NCI-H146 treated with DMSO at 0.1 percent for 48 hours (cell line): Measurements from ENCODE around the gene NEDD1.

Experiments used
- DNase-seq: peaks from one replicate; lab custom pipeline; 2025; ENCODE audit not compliant: unreplicated experiment; lab: John Stamatoyannopoulos, UW

NEDD1 gene

DNA sequence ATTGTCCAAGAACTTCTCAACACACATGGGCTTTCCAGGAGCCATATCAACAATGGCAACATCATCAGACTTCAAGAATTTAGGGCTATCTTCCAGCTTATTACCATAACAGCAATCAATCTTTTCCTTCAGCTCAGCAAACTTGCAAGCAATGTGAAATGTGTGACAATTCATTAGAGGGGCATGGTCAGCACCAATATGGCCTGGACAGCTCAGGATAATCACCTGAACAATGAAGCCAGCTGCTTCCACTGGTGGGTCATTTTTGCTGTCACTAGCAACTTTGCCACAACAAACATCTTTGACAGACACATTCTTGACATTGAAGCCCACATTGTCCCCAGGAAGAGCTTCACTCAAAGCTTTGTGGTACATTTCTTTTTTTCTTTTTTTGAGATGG is 5.9 kb upstream of the NEDD1 start:
- no peak for DNase-seq

DNA sequence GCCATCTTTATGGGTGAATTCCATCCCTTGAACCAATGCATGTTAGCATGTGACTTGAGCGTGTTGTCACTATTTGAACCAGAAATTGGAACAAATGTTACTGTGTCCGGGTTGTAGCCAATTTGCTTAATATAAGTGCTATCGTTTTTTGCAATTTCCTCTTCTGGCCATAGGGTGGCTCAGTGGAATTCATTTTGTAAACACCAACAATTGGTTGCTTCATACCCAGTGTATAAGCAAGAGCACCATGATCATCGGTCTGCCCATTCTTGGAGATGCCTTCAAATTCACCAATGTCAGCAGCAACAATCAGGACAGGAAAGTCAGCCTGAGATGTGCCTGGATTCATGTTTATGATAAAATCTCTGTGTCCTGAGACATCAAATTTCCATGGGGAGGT is 5.0 kb upstream of the NEDD1 start:
- DNase-seq = no peak

DNA sequence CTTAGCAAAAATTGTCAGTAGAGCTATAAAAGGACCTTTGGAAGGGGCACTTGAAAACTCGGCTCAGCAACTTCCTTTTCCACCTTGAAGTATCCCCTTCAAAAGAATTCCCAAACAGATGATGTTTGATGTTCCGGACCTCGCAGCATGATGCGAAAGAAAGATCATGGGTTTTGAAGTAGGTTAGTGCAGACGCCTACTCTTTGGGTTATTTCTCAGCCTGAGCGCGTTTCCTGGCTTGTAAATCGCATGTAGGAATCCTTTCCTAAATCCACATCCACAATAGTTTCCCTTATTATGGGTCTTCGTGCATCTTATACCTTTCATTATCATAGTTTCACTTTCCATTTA is 584 bp upstream of the NEDD1 start:
- DNase-seq = no peak

DNA sequence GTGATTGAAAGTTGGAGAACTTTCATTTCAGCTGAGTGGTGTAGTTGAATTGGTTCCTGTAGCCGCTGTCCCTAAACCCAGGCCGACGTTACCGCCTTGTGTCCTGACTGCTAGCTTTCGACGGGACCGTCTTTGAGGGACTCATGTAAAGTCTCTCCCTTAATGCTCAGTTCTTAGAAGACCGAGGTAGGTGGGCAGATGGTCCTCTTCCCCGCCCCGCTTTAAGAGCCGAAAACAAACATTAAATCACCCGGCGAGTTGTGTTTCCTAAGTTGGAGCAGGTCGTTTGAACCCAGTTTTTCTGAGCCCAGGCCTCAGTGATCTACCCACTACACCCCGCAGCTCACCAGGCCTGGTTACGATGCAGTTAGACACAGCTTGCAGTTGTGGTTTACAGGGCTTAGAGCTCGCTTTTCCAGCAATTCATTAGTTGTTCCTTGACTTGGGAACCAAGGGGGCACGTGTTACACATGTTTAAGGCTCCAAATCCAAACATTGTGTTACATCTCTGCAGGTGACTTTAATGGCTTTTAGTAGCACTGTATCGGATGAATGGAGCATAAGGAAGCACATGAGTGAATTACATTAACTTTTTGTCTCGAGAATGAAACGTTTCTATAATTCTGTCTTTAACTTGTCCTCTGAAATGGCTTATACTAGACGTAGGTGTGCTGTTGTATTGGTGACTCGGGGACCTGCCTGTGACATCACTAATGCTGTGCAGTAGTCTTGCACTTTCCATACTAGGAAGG is 790 bp downstream of the NEDD1 start:
- no peak for DNase-seq

DNA sequence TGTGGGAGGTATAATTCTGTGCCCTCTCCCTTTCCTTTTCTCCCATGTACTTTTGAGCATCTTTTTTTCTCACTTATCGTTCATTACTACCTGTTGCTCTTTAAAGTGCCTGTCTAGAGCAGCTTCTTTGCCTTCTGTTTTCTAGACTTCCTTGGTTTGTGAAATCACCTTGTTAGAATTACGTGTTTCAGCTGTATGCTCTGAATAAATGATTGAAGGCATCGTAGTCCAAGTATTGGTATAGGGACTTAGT is 1.3 kb downstream of the NEDD1 start:
- no peak for DNase-seq

DNA sequence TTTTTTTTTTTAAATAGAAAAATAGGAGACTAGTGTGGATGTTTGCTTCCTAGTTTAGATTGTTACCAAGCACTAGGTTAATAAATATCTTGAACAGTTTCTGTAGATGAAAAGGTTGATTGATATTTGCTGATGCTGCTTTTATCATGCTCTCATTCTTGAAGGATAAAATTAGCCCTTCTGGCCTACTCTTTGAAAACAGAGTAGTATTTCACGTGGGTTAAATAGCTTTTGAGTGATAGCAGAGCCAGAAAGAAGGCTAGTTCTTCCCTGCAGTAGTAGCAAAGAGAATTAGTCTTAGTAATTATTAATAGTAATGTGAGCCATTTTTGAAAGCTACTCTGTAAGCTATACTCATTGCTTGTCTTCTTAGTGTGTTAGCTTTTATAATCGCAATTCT is 5.2 kb downstream of the NEDD1 start:
- DNase-seq = no peak

DNA sequence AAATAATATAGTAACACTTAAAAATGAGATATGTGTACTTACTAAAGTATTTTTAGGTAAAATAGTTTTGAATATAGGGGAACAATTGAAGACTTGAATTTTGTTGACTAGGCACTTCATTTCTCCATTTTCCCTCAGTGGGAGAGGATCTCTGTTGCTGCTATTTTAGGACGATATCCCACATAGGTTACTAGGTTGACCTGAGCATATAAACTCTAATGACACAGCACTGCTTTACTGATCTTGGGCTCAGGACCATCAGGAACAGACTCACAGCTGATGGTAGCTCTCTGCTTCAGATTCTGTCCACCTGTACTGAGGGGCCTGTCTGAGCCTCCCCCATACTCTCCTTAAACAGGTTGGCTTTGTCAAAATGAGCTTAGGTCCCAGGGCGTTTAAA is 5.9 kb downstream of the NEDD1 start:
- DNase-seq = no peak

DNA sequence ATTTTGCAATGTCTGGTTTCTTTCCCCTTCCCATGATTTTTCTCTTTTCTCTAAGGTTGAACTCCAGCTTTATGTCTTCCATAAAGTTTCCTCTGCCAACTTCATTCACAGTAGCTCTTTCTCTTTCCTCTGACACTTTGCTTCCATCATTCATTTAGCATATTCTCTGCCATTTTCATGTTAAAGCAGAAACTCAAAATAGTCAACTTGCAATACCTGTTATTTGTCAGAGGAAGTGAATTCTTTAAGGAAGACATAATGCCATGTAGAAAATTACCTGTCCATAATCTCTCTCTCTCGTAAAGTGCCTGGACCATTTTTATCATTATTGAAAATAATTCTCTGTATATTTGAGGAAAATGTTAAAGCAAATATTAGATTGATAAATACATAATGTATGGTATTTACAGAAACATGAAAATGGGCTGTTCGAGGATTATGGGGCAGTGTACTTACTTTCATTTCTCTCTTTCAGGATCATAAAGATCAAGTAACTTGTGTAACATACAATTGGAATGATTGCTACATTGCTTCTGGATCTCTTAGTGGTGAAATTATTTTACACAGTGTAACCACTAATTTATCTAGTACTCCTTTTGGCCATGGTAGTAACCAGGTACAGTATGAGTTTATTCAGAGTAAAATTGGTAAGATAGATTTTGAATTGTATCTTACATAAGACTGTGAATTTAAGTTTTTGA is 12.6 kb downstream of the NEDD1 start:
- DNase-seq = no peak

DNA sequence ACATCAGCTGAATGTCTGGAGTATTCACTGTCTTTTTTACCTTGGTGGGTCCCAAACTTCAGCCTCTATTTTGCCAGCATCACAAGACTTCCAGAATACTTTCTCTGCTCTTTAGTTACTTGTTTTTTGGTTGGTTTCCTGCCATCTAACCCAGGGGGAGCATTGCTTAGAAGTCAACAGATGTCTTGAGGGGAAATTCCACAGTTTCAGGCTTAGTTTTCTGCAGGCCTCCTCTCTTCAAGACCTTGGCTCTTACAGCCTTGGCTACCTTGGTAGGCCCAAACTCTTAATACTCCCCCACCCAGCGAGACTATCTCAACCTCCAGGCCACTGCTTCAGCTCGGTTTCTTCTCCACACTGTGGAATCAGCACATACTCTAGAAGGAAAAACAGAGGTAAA is 41.7 kb downstream of the NEDD1 start:
- no peak for DNase-seq

DNA sequence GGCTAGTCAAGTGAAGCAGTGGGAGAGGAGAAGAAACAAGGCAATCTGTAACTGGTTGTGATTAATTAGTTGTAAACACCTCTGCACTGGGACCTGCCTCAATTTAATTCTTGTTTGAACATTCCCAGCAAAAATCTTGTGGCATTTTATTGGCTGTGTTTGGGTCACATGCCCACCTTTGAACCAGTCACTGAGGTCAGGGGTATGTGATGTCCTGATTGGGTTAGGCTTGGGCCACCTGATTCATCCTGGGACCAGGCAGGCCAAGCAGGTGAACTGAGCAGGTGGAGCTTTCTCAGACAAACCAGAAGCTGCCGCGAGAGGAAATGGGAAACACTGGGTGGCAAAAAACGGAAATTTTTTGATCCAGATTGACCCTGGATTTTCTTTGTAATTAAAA is 72.5 kb downstream of the NEDD1 start:
- DNase-seq = no peak

DNA sequence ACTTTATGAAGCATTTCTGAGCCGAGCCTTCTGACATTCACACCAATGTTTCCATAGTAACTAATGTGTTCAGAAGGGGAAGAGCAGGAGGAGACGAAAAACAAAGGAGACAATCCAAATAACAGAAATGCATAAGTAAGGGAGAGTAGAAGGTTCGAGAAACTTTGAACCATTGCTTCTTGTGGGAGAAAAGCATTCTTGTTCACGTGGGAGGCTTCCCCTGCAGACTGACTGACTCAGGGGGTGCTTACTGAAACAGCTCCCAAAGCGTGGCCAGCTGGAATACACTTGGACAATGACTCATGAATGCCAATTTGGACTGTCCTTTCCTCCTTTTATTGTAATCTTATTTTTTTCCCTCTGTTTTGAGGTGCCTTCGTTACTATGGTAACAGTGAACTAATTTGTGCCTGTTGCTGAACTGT is 73.9 kb downstream of the NEDD1 start:
- no peak for DNase-seq

DNA sequence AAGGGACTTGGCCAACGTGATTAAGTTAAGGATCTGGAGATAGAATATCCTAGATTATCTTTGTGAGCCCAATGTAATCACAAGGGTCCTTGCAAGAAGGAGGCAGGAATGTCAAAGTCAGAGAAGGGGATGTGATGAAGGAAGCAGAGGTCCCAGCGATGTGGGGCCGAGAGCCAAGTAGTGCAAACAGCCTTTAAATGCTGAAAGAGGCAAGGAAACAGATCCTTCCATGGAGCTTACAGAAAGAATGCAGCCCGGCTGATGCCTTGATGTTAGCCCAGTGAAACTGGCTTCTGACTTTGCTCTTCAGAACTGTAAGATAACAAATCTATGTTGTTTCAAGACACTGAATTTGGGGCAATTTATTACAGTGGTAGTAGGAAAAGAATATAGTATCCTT is 74.9 kb downstream of the NEDD1 start:
- no peak for DNase-seq

DNA sequence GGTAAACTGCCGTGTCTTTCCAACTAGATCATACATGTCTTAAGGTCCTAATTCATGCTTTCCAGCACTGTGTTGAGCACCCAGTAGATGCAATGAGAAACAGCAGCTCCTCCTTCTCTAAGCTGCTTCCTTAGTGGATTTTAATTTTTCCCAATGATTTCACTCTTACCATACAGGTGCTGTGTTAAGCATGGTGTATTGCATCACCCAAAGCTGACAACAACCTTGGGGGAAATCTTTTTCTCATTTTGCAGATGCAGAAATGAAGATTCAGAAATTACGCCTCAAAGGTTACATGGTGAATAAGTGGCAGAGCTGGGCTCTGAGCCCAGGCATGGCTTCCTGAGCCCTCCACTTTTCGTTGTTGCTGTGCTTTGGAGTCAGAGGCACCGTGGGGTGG is 75.6 kb downstream of the NEDD1 start:
- no peak for DNase-seq

DNA sequence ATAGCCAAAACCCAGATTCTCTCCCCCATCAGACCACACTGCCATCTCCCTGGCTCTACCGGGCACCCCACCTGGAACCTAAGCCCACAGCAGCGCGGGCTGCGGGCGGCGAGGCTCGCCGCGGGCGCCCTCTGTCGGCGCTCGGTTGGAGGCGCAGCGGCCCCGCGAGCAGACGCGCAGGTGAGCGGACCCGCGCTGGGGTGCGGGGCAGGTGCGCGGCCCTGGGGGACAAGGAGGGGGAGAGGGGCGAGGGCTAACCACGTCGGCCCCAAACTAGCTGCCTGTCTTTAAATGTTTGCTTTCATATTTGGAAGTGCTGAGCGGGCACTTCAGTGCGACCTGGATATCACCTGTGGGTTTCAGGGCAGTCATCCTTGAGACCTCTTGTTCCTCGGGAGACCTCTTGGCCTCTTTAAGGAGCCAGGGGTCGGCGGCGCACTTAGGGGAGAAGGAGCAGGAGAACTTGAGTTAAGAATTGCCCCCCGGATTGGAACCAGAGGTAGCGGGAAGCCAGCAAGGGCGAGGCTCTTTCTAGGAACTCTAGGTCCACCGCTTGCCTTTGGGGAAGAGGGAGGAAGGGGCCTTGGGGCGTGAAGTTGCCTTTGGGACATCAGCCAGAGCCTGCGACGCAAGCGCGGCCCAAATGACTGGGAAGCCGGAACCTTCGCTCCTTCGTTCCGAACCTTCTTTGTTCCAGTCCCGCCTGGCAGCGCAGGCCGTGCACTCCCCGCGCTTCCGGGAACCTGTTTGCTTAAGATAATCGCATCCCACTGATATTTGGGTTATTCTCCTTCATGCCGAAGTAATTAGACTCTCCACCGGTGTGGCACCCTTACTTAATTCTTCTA is 78.7 kb downstream of the NEDD1 start:
- DNase-seq = peak; percentile 40

DNA sequence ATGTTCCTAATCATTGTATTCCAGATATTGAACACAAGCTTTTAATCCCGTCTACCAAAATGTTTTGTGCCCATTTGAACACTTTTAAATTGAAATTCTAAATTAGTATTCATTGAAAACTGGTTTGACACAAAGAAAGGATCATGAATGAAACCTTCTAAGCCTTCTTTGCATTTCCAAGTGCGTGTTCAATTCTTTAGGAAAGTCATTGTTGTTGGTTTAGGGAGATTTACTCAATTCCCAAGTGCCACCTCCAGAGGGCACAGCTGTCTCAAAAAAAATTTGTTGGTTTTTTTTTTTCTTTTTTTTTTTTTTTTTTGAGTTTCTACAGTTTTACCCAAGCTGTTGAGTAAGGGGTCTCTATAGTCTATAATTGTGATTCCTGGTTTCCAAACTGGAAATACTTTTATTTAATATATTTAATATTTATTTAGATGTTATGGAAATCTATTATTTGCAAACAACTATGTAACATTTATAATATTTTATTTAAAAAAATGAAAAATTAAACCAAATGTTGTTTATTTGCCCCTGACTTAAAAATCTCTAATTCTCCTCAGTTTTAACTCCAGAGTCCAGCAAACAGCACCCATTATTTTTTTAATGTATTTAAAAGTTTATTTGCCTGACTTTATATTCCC is 79.9 kb downstream of the NEDD1 start:
- peak; percentile 73 for DNase-seq

DNA sequence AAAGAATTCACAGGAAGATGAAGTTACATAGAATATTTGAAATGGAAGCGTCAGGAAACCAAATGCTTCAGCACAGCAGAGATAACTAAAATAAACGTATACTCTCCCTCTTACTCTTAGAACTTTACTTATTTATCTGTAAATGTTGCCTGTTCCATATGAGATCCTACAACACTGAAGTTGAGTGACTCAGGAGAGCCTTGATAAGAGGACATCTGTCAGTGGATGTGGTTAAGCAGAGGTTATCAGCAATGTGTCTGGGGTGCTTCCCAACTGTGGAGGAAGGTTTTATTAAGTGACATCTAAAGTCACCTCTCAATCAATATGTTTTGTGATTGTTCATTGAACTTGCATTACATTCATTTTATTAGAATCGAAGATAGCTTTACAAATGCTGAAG is 81.9 kb downstream of the NEDD1 start:
- DNase-seq = no peak

DNA sequence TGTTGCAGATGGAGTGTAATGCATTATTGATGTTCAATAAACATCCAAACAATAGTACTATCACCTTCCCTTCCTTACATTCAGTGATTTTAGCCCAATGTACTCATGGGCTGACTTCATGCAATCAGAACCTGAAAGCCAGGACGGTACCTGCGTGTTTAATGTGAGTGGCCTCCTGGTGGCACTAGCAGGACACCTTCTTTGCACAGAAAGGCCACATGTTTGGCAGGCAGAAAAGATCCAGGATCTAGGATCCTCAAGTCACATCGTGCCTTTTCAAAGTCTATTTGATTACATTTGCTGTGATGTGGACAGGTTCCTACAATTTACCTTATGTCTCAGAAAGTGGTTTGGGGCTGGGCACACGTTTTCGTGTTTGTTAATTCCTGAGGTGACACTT is 82.9 kb downstream of the NEDD1 start:
- no peak for DNase-seq

DNA sequence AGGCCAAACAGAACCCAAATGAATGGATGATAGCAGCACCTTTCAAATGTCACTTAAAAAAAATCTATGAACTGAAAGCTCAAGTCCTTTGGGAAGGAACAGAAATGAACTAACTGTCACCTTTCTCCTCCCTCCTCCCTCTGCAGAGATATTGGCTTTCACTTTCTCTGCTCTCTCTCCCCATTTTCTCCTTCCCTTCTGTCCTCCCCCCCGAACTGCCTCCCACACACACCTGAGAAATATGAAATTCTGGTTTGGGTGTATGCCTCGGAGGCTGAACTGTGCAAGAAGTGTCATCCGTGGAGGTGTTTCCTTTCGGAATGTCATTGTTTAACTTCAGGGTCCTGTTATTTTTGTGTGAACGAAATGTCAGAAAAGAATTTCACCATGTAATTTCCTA is 87.8 kb downstream of the NEDD1 start:
- DNase-seq = no peak

DNA sequence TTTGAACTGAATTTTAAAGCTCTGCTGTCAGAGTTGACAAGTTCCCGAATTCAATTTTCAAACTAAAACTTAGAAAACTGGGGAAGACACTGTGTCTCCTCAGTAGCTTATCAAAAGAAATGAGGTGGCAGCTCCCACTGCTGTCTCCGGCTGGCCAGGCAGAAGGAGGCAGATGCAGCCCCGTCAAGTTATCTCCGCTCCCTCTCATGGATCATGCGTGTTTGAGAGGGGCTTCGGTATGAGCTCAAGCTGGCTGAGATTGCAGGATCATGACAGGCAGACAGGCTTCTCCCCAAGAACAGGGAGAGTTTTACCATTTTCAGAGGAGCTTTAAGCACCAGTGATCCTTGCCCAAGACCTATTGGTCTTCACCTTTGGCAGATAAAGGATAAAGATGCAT is 88.8 kb downstream of the NEDD1 start:
- no peak for DNase-seq

DNA sequence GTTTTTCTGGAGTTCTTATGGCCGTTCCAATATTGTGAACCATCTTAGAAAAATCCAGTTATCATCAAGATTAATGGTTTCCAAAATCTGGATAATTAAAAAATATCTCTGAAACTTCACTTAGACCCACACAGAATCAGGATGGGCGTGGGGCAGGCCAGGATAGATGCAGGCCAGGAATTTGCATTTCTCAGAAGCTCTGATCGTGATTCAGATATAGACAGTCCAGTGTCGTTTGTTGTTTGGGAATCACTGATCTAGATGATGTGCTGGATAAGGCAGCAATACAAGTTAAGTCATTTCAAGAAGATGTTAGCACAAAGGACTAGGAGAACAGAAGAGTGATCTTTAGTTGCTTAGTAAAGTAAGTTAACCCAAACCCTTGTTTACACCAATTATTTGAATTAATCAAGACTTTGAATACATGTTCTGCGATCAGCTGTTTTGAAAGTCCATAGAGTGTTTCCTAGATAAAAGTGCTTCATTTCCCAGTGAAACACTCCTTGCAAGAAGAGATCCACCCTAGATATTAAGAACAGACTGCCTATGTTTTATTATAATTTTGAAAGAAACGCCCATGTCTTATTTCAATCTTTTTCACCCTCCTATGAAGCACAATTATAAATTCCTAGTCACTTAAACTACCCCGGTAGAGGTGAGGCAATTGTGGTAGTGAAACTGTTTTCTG is 90.9 kb downstream of the NEDD1 start:
- DNase-seq = no peak

DNA sequence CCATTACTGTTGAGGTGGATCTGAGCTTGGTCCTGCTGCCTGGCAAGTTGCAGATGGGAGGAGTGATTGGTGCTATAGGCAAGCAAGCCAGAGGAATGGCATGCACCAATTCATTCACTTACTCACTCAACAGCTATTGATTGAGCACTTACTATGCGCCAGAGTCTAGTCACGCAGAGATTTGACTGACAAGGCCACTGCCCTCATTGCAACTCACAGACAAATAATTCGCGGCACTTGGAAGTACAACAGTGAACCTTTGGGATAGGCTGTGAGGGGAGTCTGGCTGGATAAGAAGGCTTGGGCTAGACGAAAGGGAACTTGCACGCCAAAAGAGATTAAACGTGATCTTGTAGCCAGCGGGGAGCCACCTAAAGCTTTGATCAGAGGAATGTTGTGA is 96.2 kb downstream of the NEDD1 start:
- no peak for DNase-seq
